Measurements from ENCODE around the gene NLGN1.

The NLGN1 gene

DNA sequence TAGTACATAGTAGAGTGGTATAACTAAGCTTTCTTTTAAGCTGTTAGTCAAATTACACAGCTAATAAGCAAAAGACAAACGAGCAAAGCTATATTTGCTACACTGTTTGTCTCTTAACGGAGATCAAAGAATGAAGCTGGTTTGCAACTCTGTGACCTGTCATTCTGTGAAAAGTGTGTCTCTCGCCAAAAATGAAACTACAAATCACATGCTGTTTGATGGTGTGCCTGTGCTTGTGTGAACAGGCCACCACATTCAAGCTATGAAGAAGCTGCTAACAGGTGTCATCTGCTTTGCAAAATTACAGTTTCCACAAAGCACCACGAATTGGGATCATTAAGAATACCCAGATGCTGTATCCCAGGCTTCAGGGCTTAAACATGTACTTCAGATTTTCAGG is 793.8 kb downstream of the NLGN1 start:
- Histone ChIP-seq H3K9me3 (ENCODE audit: control insufficient read depth, low read length) (no peaks in the 10 kb centered on the region), H3K27ac (ENCODE audit: insufficient read depth, low read depth, low read length, poor library complexity, severe bottlenecking) (no peak overlapping the region), H3K27me3 (ENCODE audit: control insufficient read depth, insufficient read depth, low read length, poor library complexity, severe bottlenecking) (no peaks in the 10 kb centered on the region), H3K4me1 (ENCODE audit: control insufficient read depth, insufficient read depth, low read length) (no peaks in the 10 kb centered on the region), H3K36me3 (ENCODE audit: control insufficient read depth, insufficient read depth, low read length) (no peaks in the 10 kb centered on the region), H3K4me3 (ENCODE audit: insufficient read depth, low read depth, low read length) (no peak overlapping the region)
- WGBS, 2 experiments, result 88 to 92% methylated on average over 4 of the region's 4 CpGs

DNA sequence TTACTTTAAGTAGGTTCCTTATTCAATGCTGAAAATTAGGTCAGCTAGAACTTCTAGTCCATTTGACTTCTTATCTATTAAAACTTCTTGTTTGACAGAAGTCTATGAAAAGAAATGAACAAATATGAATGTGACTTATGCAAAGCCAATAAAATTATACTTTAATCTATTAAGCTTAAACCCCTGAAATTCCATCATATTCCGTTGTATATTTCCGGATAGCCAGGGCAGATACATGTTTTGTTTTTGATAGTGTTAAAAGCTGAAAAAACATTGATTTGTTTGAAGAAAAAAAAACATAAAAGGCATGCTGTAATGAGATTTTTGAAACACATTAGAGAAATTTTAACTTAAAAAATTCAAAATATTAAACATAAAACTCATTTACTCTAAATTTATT is 794.4 kb downstream of the NLGN1 start:
- Histone ChIP-seq H3K4me3 (ENCODE audit: insufficient read depth, low read depth, low read length) (no peak overlapping the region), H3K9me3 (ENCODE audit: control insufficient read depth, low read length) (no peaks in the 10 kb centered on the region), H3K27me3 (ENCODE audit: control insufficient read depth, insufficient read depth, low read length, poor library complexity, severe bottlenecking) (no peaks in the 10 kb centered on the region), H3K36me3 (ENCODE audit: control insufficient read depth, insufficient read depth, low read length) (no peaks in the 10 kb centered on the region), H3K4me1 (ENCODE audit: control insufficient read depth, insufficient read depth, low read length) (no peaks in the 10 kb centered on the region), H3K27ac (ENCODE audit: insufficient read depth, low read depth, low read length, poor library complexity, severe bottlenecking) (no peak overlapping the region)
- 100% methylated on average over 2 of the region's 2 CpGs for WGBS, 2 experiments

DNA sequence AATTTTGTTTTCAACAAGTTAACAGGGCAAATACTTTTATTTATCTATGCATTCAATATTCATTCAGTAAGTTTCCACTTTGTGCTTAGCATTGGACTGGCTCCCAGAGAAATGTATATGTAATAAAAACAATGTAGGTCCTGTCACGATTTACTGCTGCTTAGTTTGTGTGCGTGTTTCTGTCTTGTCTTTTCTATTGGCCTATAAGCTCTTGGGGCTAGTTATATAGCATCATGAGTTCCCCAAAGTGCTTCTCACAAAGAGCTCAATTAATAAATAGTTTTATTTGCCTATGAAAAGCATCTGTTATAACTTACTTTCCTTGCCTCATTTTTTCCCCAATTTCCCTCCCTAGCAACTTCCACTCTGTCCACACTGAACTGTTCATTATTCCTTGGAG is 794.9 kb downstream of the NLGN1 start:
- H3K9me3 ChIP-seq (ENCODE audit: control insufficient read depth, low read length), result no peaks in the 10 kb centered on the region
- H3K4me1 ChIP-seq (ENCODE audit: control insufficient read depth, insufficient read depth, low read length), result no peaks in the 10 kb centered on the region
- H3K4me3 ChIP-seq (ENCODE audit: insufficient read depth, low read depth, low read length), result no peak overlapping the region
- no peaks in the 10 kb centered on the region for H3K27me3 ChIP-seq (ENCODE audit: control insufficient read depth, insufficient read depth, low read length, poor library complexity, severe bottlenecking)
- H3K36me3 ChIP-seq (ENCODE audit: control insufficient read depth, insufficient read depth, low read length), result no peaks in the 10 kb centered on the region
- WGBS, 2 experiments, result 88 to 91% methylated on average over 2 of the region's 2 CpGs
- H3K27ac ChIP-seq (ENCODE audit: insufficient read depth, low read depth, low read length, poor library complexity, severe bottlenecking), result no peak overlapping the region

DNA sequence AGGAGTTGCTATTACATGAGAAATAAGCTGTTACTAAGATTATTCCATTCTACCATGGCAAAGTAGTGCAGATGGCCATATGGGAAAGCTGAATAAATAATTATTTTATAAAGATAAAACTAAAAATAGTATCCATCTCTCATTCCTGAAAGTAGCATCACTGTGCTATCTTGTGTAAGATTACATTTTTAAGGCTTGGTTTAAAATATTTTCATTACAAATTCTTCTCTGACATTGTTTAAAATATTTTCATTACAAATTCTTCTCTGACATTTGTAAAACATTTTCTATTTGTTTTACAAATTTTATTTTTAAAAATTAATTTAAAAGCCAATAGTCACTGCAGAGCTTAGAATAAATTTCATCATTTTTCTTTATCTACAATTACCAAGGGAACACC is 796.1 kb downstream of the NLGN1 start:
- Histone ChIP-seq H3K27me3 (ENCODE audit: control insufficient read depth, insufficient read depth, low read length, poor library complexity, severe bottlenecking) (no peaks in the 10 kb centered on the region), H3K4me1 (ENCODE audit: control insufficient read depth, insufficient read depth, low read length) (no peaks in the 10 kb centered on the region), H3K4me3 (ENCODE audit: insufficient read depth, low read depth, low read length) (no peak overlapping the region), H3K36me3 (ENCODE audit: control insufficient read depth, insufficient read depth, low read length) (no peaks in the 10 kb centered on the region), H3K27ac (ENCODE audit: insufficient read depth, low read depth, low read length, poor library complexity, severe bottlenecking) (no peak overlapping the region), H3K9me3 (ENCODE audit: control insufficient read depth, low read length) (no peaks in the 10 kb centered on the region)

DNA sequence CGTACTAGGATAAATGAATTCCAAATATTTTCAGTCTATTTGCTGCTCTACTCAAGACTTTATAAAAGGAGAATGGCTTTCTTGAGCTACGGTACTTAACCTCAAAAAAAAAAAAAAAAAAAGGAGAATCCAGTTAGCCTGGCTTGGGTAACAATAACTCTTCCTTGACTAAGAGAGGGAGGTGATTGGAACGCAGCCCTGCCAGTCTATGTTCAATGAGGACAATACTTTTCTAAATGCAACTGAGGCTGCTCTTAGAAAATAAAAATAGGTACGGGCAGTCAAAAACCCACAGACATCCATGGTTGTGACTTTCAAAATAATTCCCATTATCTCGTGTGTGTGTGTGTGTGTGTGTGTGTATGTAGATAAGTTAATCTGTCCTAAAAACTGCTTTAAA is 799.9 kb downstream of the NLGN1 start:
- WGBS, 2 experiments, result 89 to 92% methylated on average over 4 to 5 of the region's 5 CpGs
- Histone ChIP-seq H3K27ac (ENCODE audit: insufficient read depth, low read depth, low read length, poor library complexity, severe bottlenecking) (no peak overlapping the region), H3K4me3 (ENCODE audit: insufficient read depth, low read depth, low read length) (no peak overlapping the region), H3K36me3 (ENCODE audit: control insufficient read depth, insufficient read depth, low read length) (no peaks in the 10 kb centered on the region), H3K4me1 (ENCODE audit: control insufficient read depth, insufficient read depth, low read length) (no peaks in the 10 kb centered on the region), H3K27me3 (ENCODE audit: control insufficient read depth, insufficient read depth, low read length, poor library complexity, severe bottlenecking) (no peaks in the 10 kb centered on the region), H3K9me3 (ENCODE audit: control insufficient read depth, low read length) (no peaks in the 10 kb centered on the region)

DNA sequence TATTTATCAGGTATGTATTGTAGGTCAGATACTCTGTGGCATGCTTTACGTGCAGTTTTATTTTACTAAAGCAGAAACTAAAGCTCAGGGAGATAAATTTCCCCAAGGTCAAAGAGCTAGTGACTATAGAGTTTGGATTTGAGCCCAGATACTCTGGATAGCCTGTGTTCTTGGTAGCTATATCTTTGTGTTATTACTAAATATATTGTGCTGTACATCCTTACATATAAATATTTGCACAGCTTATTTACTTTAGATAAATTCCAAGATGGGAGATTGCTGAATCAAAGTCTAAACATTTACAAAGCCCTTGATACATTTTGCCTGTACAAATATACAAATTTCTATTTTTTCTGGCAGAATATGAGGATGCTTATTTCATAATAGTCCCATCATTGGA is 800.7 kb downstream of the NLGN1 start:
- 91 to 92% methylated on average over 1 of the region's 1 CpG for WGBS, 2 experiments
- Histone ChIP-seq H3K4me3 (ENCODE audit: insufficient read depth, low read depth, low read length) (no peak overlapping the region), H3K27ac (ENCODE audit: insufficient read depth, low read depth, low read length, poor library complexity, severe bottlenecking) (no peak overlapping the region), H3K27me3 (ENCODE audit: control insufficient read depth, insufficient read depth, low read length, poor library complexity, severe bottlenecking) (no peaks in the 10 kb centered on the region), H3K36me3 (ENCODE audit: control insufficient read depth, insufficient read depth, low read length) (no peaks in the 10 kb centered on the region), H3K9me3 (ENCODE audit: control insufficient read depth, low read length) (no peaks in the 10 kb centered on the region), H3K4me1 (ENCODE audit: control insufficient read depth, insufficient read depth, low read length) (no peaks in the 10 kb centered on the region)

DNA sequence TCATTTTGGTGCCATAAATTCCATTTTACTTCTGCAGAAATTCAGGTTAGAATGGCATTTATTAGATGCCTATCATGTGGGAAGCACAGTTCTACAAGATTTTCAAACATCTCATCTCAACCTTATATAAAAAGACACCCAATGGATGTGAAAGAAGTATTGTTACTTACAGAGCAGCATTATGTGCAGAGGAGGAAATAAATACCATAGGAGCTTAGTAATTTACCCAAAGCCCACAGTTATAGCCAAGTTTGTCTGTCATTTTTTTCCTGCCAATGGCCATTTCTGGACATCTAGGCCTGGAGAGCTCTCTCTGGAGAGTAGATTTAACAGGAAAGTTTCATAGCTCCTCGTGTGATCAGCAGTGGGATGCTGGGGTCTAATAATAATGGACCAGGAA is 802.2 kb downstream of the NLGN1 start:
- no peaks in the 10 kb centered on the region for H3K36me3 ChIP-seq (ENCODE audit: control insufficient read depth, insufficient read depth, low read length)
- H3K9me3 ChIP-seq (ENCODE audit: control insufficient read depth, low read length), result no peaks in the 10 kb centered on the region
- H3K4me3 ChIP-seq (ENCODE audit: insufficient read depth, low read depth, low read length), result no peak overlapping the region
- 100% methylated on average over 1 of the region's 1 CpG for WGBS, 2 experiments
- H3K4me1 ChIP-seq (ENCODE audit: control insufficient read depth, insufficient read depth, low read length), result no peaks in the 10 kb centered on the region
- H3K27ac ChIP-seq (ENCODE audit: insufficient read depth, low read depth, low read length, poor library complexity, severe bottlenecking), result no peak overlapping the region
- H3K27me3 ChIP-seq (ENCODE audit: control insufficient read depth, insufficient read depth, low read length, poor library complexity, severe bottlenecking), result no peaks in the 10 kb centered on the region

DNA sequence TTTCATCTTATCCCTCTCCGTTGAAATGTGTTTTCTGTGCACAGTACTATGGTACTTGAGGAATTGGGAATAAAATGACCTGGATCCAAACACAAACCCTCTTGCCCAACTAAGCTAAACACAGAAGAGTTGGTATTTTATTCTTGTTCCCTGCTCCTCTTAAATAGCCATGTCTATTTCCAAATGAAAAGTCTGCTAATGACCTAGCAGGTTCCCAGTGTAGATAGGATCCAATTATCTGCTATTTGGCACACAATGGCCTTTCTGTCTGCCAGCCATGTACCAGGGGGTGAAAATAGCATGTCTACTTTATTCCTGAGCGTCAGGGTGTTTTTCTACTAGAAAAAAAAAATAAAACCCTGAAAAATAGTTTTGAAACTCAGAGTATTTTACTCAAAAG is 804.6 kb downstream of the NLGN1 start:
- Histone ChIP-seq H3K27me3 (ENCODE audit: control insufficient read depth, insufficient read depth, low read length, poor library complexity, severe bottlenecking) (no peaks in the 10 kb centered on the region), H3K9me3 (ENCODE audit: control insufficient read depth, low read length) (no peaks in the 10 kb centered on the region), H3K27ac (ENCODE audit: insufficient read depth, low read depth, low read length, poor library complexity, severe bottlenecking) (no peak overlapping the region), H3K4me3 (ENCODE audit: insufficient read depth, low read depth, low read length) (no peak overlapping the region), H3K36me3 (ENCODE audit: control insufficient read depth, insufficient read depth, low read length) (no peaks in the 10 kb centered on the region), H3K4me1 (ENCODE audit: control insufficient read depth, insufficient read depth, low read length) (no peaks in the 10 kb centered on the region)
- whole genome bisulfite sequencing, 2 experiments, result 78 to 100% methylated on average over 1 of the region's 2 CpGs

DNA sequence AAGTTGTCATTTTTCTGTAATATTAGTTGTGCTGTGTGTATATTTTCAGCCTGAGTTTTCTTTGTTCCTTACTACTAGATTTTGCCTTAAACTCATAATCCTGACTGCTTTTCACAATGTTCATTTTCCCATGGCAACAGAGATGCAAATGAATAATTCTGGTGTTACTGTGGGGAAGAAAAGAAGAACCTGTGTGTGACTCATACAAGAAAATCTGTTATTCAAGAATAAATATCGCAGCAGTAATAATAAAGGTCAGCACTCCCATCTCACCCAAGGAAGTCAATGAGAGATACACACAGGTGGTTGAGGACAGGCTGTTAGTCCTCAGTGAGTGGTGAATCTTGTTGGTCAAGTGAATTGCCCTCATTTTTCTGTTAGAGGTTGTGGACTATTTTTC is 805.0 kb downstream of the NLGN1 start:
- Histone ChIP-seq H3K36me3 (ENCODE audit: control insufficient read depth, insufficient read depth, low read length) (no peaks in the 10 kb centered on the region), H3K4me3 (ENCODE audit: insufficient read depth, low read depth, low read length) (no peak overlapping the region), H3K27ac (ENCODE audit: insufficient read depth, low read depth, low read length, poor library complexity, severe bottlenecking) (no peak overlapping the region), H3K9me3 (ENCODE audit: control insufficient read depth, low read length) (no peaks in the 10 kb centered on the region), H3K27me3 (ENCODE audit: control insufficient read depth, insufficient read depth, low read length, poor library complexity, severe bottlenecking) (no peaks in the 10 kb centered on the region), H3K4me1 (ENCODE audit: control insufficient read depth, insufficient read depth, low read length) (no peaks in the 10 kb centered on the region)
- 93% methylated on average over 1 of the region's 1 CpG; no CpG with 5 or more reads in 1 of the 2 experiments for WGBS, 2 experiments

DNA sequence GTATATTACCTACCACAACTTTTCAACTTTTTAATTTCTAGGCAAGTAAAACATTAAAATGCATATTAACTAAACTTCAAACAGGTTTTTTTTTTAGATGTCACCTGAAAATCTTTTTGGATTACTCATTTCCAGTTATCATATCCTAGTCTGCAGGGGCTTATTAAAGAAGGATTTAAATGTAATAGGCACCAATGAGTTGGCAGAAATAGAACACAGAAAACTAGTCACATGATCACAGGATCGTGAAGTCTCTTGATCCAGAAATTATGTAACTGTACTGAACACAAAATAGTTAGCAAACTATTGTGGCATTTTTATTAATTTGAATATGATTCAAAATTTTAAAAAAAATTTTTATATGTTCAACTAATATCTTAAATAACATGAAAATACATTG is 807.2 kb downstream of the NLGN1 start:
- H3K9me3 ChIP-seq (ENCODE audit: control insufficient read depth, low read length), result no peaks in the 10 kb centered on the region
- no peak overlapping the region for H3K27ac ChIP-seq (ENCODE audit: insufficient read depth, low read depth, low read length, poor library complexity, severe bottlenecking)
- WGBS, 2 experiments, result 100% methylated on average over 1 of the region's 1 CpG
- peaks cover 5% of the 10 kb centered on the region for H3K4me1 ChIP-seq (ENCODE audit: control insufficient read depth, insufficient read depth, low read length)
- H3K4me3 ChIP-seq (ENCODE audit: insufficient read depth, low read depth, low read length), result no peak overlapping the region
- no peaks in the 10 kb centered on the region for H3K36me3 ChIP-seq (ENCODE audit: control insufficient read depth, insufficient read depth, low read length)
- H3K27me3 ChIP-seq (ENCODE audit: control insufficient read depth, insufficient read depth, low read length, poor library complexity, severe bottlenecking), result no peaks in the 10 kb centered on the region

DNA sequence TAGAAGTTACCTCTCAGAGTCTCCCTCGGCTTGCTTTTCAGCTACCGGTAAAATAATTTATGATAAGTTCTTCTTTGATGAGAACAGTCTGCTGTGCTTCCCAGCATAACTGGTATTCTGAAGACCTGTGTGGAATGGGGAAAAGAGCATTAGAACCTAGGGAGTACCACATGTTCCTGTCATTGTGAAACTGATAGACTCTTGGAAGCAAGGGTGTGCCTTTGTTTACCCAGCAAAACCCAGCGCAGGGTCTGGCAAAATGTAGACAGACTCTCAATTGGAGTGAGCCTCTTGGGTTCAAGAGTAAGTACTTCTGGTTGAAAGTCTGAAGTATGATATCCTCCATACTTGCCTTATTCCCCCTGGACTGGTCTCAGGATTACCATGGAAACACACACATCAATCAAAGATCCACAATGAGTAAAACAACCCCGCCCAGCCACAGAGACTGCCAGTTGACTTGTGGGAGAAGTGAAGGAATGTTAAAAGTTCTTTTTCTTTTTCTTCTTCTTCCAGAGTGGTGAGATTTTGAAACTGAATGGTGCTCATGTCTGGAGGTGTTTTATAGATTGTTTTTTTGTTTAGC is 809.2 kb downstream of the NLGN1 start:
- H3K27ac ChIP-seq (ENCODE audit: insufficient read depth, low read depth, low read length, poor library complexity, severe bottlenecking), result no peak overlapping the region
- no peaks in the 10 kb centered on the region for H3K27me3 ChIP-seq (ENCODE audit: control insufficient read depth, insufficient read depth, low read length, poor library complexity, severe bottlenecking)
- peaks cover 5% of the 10 kb centered on the region for H3K4me1 ChIP-seq (ENCODE audit: control insufficient read depth, insufficient read depth, low read length)
- no peak overlapping the region for H3K4me3 ChIP-seq (ENCODE audit: insufficient read depth, low read depth, low read length)
- H3K9me3 ChIP-seq (ENCODE audit: control insufficient read depth, low read length), result no peaks in the 10 kb centered on the region
- H3K36me3 ChIP-seq (ENCODE audit: control insufficient read depth, insufficient read depth, low read length), result no peaks in the 10 kb centered on the region
- WGBS, 2 experiments, result 95 to 99% methylated on average over 3 to 4 of the region's 4 CpGs
